ENCODE data around the gene DOCK9.
"Not testable (repeated sequence)": the region's sequence is repeated elsewhere in the genome, so short reads cannot be mapped to it uniquely, and the experiment has no call there.

Gene DOCK9

DNA sequence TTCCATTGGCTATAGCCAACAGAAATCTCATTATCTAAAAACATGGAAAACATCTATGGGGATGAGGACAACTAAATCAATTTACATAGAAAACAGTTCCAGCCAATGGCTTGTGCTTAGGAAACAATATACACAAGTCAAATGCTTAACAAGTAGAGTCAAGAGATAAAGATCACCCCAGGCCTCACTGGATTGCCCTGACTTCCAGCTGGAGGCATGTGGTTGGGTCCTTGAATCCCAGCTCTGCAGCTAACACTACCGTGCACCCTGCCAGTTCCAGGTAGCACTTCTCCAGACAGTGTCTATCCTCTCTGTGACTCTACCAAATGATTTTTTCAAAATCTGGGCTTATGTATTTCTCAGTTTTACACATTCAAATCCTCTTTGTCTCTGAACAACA, 80.2 kb downstream of the DOCK9 start:
- Histone ChIP-seq H3K9me3 (ENCODE audit: insufficient read depth, low read depth, low read length) (no peaks in the 10 kb centered on the region), H3K36me3 (ENCODE audit: insufficient read depth, low read depth, low read length) (no peaks in the 10 kb centered on the region), H3K4me3 (ENCODE audit: low read length) (no peak overlapping the region), H3K27ac (ENCODE audit: low read length) (no peak overlapping the region), H3K9ac (ENCODE audit: low read depth, low read length) (no peak overlapping the region), H3K27me3 (ENCODE audit: insufficient read depth, low read length) (no peaks in the 10 kb centered on the region), H3K4me1 (ENCODE audit: insufficient read depth, low read length) (no peaks in the 10 kb centered on the region)

DNA sequence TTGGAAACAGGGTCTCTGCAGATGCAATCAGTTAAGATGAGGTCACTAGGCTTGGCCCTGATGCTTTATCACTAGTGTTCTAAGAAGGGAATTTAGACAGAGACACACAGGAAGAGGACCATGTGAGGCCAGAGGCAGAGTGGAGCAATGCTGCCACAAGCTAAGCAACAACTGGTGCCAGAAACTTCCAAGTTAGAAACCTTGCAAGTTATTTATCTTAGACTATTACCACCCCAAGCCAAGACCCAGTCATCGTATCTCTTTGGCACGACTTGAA, 81.1 kb downstream of the DOCK9 start:
- H3K27ac ChIP-seq (ENCODE audit: low read length) = no peak overlapping the region
- H3K27me3 ChIP-seq (ENCODE audit: insufficient read depth, low read length) = no peaks in the 10 kb centered on the region
- H3K9me3 ChIP-seq (ENCODE audit: insufficient read depth, low read depth, low read length) = no peaks in the 10 kb centered on the region
- no peaks in the 10 kb centered on the region for H3K36me3 ChIP-seq (ENCODE audit: insufficient read depth, low read depth, low read length)
- H3K4me3 ChIP-seq (ENCODE audit: low read length) = no peak overlapping the region
- no peaks in the 10 kb centered on the region for H3K4me1 ChIP-seq (ENCODE audit: insufficient read depth, low read length)
- H3K9ac ChIP-seq (ENCODE audit: low read depth, low read length) = no peak overlapping the region

DNA sequence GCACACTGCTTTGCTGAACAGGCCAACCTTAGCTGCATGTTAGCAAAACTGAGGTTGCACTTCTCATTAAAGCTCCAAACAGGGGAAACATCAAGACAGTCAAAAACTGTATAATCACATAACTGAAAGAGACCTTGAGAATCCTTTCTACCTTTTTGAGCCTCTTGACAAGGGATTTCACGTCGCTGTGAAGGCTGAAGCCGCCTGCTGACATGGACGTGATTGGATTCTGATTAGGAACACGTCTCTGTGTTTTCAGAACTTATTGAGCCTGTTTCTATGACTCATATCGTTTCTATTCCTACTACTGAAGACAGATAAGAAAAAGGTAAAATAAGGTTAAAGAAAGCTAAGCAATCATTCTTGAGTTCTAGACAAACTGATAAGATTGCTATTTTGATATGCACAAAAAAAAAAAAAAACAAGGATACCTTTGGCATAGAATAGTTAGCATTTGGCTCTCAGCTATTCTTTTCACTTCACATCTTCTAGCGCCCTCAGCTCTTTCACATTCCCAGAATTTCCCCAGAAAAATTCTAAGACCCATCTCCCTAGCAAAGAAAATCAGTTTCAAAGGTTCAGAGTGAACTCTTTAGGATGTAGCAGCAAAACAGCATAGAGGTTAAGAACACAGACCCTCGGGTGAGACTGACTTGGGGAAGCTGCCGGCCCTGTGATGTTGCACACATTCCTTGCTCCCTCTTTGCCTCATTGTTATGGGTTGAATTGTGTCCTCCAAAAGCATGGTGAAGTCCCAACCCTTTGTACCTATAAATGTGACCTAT, 81.6 kb downstream of the DOCK9 start:
- H3K4me3 ChIP-seq (ENCODE audit: low read length) = no peak overlapping the region
- H3K4me1 ChIP-seq (ENCODE audit: insufficient read depth, low read length) = peaks cover 5% of the 10 kb centered on the region; the same call in 1 of the 2 replicates
- no peaks in the 10 kb centered on the region for H3K27me3 ChIP-seq (ENCODE audit: insufficient read depth, low read length)
- no peak overlapping the region for H3K9ac ChIP-seq (ENCODE audit: low read depth, low read length)
- no peaks in the 10 kb centered on the region for H3K9me3 ChIP-seq (ENCODE audit: insufficient read depth, low read depth, low read length)
- no peak overlapping the region for H3K27ac ChIP-seq (ENCODE audit: low read length)
- H3K36me3 ChIP-seq (ENCODE audit: insufficient read depth, low read depth, low read length) = no peaks in the 10 kb centered on the region

DNA sequence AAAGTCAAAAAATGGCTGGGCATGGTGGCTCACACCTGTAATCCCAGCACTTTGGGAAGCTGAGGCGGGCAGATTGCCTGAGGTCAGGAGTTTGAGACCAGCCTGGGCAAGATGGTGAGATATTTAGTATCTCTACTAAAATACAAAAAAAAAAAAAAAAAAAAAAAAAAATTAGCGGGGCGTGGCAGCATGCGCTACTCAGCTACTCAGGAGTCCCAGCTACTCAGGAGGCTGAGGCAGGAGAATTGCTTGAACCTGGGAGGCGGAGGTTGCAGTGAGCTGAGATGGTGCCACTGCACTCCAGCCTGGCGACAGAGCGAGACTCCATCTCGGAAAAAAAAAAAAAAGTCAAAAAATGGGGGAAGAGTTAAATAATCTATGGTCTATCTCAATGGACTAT, 83.0 kb downstream of the DOCK9 start:
- H3K9ac ChIP-seq (ENCODE audit: low read depth, low read length); H3K27ac ChIP-seq (ENCODE audit: low read length); H3K36me3 ChIP-seq (ENCODE audit: insufficient read depth, low read depth, low read length); H3K4me1 ChIP-seq (ENCODE audit: insufficient read depth, low read length); H3K9me3 ChIP-seq (ENCODE audit: insufficient read depth, low read depth, low read length); H3K27me3 ChIP-seq (ENCODE audit: insufficient read depth, low read length); H3K4me3 ChIP-seq (ENCODE audit: low read length): not testable (repeated sequence)

DNA sequence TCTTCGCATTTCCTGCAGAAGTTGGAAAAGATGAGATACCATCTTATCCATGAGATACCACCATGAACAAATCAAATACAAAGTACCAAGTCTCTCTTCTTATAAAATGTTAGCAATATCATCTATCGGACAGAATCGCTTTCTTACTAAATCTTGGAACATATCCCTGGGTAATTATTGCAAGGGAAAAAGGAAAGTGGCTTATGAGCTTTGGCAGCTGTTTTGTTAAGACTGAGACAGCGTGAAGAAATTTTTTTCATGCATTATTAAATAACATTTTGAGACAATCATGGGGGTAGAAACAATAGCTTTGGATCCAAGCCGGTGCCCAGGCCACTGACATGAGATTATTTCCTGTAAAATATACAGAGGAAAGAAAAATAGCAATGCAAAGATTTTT, 84.5 kb downstream of the DOCK9 start:
- Histone ChIP-seq H3K36me3 (ENCODE audit: insufficient read depth, low read depth, low read length) (no peaks in the 10 kb centered on the region), H3K4me3 (ENCODE audit: low read length) (no peak overlapping the region), H3K27ac (ENCODE audit: low read length) (no peak overlapping the region), H3K4me1 (ENCODE audit: insufficient read depth, low read length) (peaks cover 9% of the 10 kb centered on the region), H3K27me3 (ENCODE audit: insufficient read depth, low read length) (no peaks in the 10 kb centered on the region), H3K9ac (ENCODE audit: low read depth, low read length) (no peak overlapping the region), H3K9me3 (ENCODE audit: insufficient read depth, low read depth, low read length) (no peaks in the 10 kb centered on the region)

DNA sequence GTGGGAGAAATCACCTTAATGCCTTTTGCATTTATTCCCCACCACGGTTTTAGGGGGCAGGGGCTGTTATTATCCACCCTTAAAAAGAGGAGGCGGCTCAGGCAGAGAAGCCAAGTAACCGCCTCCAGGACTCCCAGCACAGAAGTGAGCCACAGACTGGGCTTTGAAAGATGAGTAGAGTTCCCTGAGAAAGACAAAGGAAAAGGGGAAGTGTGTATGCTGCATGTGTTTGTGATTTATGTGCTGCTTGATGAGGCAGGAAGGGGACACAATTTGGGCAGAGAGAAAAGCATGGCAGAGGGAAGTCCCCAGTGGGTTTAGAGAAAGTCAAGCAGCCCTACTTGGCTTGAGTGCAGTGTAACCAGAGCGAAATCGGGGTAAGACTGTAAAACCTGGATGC, 85.0 kb downstream of the DOCK9 start:
- Histone ChIP-seq H3K36me3 (ENCODE audit: insufficient read depth, low read depth, low read length) (no peaks in the 10 kb centered on the region), H3K27me3 (ENCODE audit: insufficient read depth, low read length) (no peaks in the 10 kb centered on the region), H3K27ac (ENCODE audit: low read length) (no peak overlapping the region), H3K4me1 (ENCODE audit: insufficient read depth, low read length) (peaks cover 9% of the 10 kb centered on the region), H3K9ac (ENCODE audit: low read depth, low read length) (no peak overlapping the region), H3K4me3 (ENCODE audit: low read length) (no peak overlapping the region), H3K9me3 (ENCODE audit: insufficient read depth, low read depth, low read length) (no peaks in the 10 kb centered on the region)

DNA sequence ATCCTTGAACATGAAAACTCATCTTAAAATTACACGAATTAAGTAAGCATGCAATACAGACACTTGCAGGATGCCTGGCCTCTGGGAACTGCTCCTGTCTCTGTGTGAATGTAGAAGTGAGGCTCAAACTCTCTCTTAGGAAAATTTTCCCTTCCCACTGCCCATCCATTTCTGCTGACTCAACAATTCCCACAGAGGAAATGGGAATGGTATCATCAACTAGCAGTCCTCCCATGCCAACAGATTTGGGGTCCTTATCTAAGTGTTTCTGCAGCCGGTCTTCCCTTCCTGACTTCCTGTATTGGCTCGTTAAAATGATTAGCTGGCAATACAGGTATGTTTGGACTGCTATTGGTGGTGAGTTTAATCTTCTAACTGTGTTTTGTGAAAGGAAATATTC, 85.8 kb downstream of the DOCK9 start:
- no peak overlapping the region for H3K9ac ChIP-seq (ENCODE audit: low read depth, low read length)
- H3K4me1 ChIP-seq (ENCODE audit: insufficient read depth, low read length) = peaks cover 9% of the 10 kb centered on the region
- H3K27me3 ChIP-seq (ENCODE audit: insufficient read depth, low read length) = no peaks in the 10 kb centered on the region
- no peak overlapping the region for H3K27ac ChIP-seq (ENCODE audit: low read length)
- H3K9me3 ChIP-seq (ENCODE audit: insufficient read depth, low read depth, low read length) = no peaks in the 10 kb centered on the region
- H3K4me3 ChIP-seq (ENCODE audit: low read length) = no peak overlapping the region
- H3K36me3 ChIP-seq (ENCODE audit: insufficient read depth, low read depth, low read length) = no peaks in the 10 kb centered on the region

DNA sequence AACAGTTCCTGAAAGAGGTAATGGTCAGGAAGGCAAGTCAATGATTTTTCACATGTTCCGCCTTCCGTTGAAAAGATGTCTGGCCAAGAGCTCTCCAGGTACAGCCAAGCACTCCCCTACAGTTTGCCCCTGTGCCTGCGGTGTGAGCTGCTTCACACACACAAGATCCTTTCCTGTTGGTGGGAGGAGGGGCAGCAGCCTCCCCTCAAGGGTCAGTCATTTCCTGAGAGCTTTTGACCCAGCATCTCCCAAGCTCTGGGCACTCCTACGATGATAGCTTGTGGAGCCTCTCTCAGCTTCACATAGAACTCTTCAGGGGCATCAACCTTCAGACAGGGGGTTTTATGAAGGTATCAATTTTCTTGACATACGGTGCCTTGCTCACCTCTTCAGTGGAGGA, 86.9 kb downstream of the DOCK9 start:
- H3K36me3 ChIP-seq (ENCODE audit: insufficient read depth, low read depth, low read length) = no peaks in the 10 kb centered on the region
- peaks cover 16% of the 10 kb centered on the region for H3K4me1 ChIP-seq (ENCODE audit: insufficient read depth, low read length)
- no peak overlapping the region for H3K27ac ChIP-seq (ENCODE audit: low read length)
- no peaks in the 10 kb centered on the region for H3K9me3 ChIP-seq (ENCODE audit: insufficient read depth, low read depth, low read length)
- no peaks in the 10 kb centered on the region for H3K27me3 ChIP-seq (ENCODE audit: insufficient read depth, low read length)
- no peak overlapping the region for H3K4me3 ChIP-seq (ENCODE audit: low read length)
- no peak overlapping the region for H3K9ac ChIP-seq (ENCODE audit: low read depth, low read length)

DNA sequence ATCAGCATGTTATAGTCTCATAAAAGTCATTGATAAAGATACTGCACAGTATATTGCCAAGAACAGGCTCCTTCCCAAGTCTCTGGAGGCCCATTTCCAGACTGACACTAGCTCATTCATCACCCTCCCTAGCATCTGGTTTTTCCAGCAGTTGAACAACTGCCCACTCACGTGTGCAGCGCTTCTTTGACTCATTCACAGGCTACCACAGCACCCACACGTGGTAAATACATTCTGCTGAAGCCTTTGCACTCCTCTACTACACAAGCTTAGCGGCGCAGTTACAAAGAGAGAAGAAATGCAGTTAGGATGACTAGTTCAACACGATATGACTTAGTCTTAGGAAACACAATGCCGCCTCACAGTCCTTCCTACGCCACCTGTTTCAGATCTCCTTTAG, 87.7 kb downstream of the DOCK9 start:
- no peak overlapping the region for H3K27ac ChIP-seq (ENCODE audit: low read length)
- H3K27me3 ChIP-seq (ENCODE audit: insufficient read depth, low read length) = no peaks in the 10 kb centered on the region
- no peak overlapping the region for H3K4me3 ChIP-seq (ENCODE audit: low read length)
- no peak overlapping the region for H3K9ac ChIP-seq (ENCODE audit: low read depth, low read length)
- no peaks in the 10 kb centered on the region for H3K36me3 ChIP-seq (ENCODE audit: insufficient read depth, low read depth, low read length)
- H3K9me3 ChIP-seq (ENCODE audit: insufficient read depth, low read depth, low read length) = no peaks in the 10 kb centered on the region
- H3K4me1 ChIP-seq (ENCODE audit: insufficient read depth, low read length) = peaks cover 16% of the 10 kb centered on the region

DNA sequence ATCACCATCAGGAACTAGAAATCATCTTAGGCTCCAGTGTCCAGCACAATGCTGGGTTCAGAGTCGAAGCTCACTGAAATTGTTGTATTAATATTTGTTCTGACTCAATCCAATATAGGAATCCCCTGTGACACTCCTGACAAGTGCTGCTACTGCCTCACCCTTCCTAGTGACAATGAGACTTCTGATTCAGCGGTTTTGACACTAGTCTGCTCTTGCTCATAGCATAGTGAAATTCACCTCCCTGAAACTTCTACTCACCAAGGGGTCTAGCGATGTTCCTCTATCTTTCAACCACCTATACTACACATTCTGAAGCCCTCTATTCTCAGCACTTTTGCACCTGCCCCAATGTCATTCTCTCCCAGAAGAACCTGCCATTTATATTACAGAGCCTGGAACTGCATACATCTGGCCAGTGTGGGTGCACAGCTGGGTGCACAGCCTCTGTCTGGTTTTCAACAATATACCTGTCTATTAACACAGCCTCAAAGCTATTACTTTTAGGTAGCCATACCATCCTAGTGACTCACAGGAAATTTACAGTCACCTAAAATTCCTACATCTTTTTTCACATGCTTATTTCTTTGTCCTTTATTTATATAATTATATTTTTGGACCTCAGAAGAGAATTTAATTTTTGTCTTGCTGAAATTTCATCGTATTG, 88.3 kb downstream of the DOCK9 start:
- no peak overlapping the region for H3K27ac ChIP-seq (ENCODE audit: low read length)
- peaks cover 16% of the 10 kb centered on the region for H3K4me1 ChIP-seq (ENCODE audit: insufficient read depth, low read length)
- H3K9ac ChIP-seq (ENCODE audit: low read depth, low read length) = no peak overlapping the region
- H3K27me3 ChIP-seq (ENCODE audit: insufficient read depth, low read length) = no peaks in the 10 kb centered on the region
- H3K9me3 ChIP-seq (ENCODE audit: insufficient read depth, low read depth, low read length) = no peaks in the 10 kb centered on the region
- H3K36me3 ChIP-seq (ENCODE audit: insufficient read depth, low read depth, low read length) = no peaks in the 10 kb centered on the region
- H3K4me3 ChIP-seq (ENCODE audit: low read length) = no peak overlapping the region

DNA sequence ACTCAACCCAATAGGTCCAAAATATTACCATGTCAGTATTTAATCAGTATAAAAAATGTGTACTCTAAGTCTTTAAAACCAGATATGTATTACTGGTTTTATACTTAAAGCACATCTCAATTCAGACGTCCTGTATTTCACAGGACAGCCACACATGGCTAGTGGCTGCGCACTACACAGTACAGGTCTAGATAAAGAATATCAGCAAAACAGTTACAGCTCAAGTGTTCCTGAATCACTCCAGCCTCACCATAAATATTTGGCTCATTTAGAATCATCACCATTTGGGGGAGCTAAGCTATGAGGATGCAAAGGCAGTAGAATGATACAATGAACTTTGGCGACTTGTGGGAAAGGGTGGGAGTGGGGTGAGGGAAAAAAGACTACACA, 89.0 kb downstream of the DOCK9 start:
- no peaks in the 10 kb centered on the region for H3K9me3 ChIP-seq (ENCODE audit: insufficient read depth, low read depth, low read length)
- no peaks in the 10 kb centered on the region for H3K36me3 ChIP-seq (ENCODE audit: insufficient read depth, low read depth, low read length)
- no peaks in the 10 kb centered on the region for H3K27me3 ChIP-seq (ENCODE audit: insufficient read depth, low read length)
- H3K4me3 ChIP-seq (ENCODE audit: low read length) = no peak overlapping the region
- peaks cover 16% of the 10 kb centered on the region for H3K4me1 ChIP-seq (ENCODE audit: insufficient read depth, low read length)
- H3K27ac ChIP-seq (ENCODE audit: low read length) = no peak overlapping the region
- no peak overlapping the region for H3K9ac ChIP-seq (ENCODE audit: low read depth, low read length)

DNA sequence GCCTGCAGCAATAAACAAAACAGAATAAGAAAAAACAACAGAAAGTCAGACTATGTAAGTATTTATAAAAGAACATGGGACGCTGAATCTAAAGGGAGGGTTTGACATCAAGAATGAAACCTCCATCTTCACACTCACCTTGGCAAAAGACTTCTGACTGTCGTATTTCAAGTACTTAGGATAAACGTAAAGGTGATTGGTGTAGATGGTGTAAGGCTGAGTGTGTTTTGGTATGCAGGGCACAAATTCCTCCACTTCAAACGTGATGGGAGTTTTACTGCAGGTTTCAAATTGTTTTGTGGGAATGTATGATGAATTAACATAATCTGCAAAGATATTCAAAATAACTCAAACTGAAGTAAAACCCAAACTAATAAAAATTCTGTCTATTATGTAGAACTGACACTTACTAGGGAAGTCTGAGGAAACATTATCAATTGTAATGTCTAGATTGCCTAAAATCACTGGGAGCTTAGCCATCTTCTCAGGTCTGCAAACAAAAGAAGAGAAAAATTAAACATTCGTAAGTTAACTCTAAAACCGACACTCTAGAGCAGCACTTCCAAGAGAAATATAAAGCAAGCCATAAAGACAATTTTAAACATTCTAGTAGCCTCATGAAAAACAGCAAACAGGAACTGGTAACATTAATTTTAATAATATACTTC, 89.5 kb downstream of the DOCK9 start:
- peaks cover 16% of the 10 kb centered on the region for H3K4me1 ChIP-seq (ENCODE audit: insufficient read depth, low read length)
- no peak overlapping the region for H3K4me3 ChIP-seq (ENCODE audit: low read length)
- no peaks in the 10 kb centered on the region for H3K36me3 ChIP-seq (ENCODE audit: insufficient read depth, low read depth, low read length)
- H3K9me3 ChIP-seq (ENCODE audit: insufficient read depth, low read depth, low read length) = no peaks in the 10 kb centered on the region
- no peak overlapping the region for H3K9ac ChIP-seq (ENCODE audit: low read depth, low read length)
- no peaks in the 10 kb centered on the region for H3K27me3 ChIP-seq (ENCODE audit: insufficient read depth, low read length)
- H3K27ac ChIP-seq (ENCODE audit: low read length) = no peak overlapping the region
